ENCODE measurements around the gene GNAI3.

GNAI3 gene

GRCh38 chr1:109548321-109549267 lies at the start of gene GNAI3:
Gene GNAI3 (plus strand): TSS chr1:109548615. CDS start chr1:109548721, 106 bp downstream.
- peak; percentile 96 for DNase-seq (ENCODE audit: low spot score)

GRCh38 chr1:109499081-109499480 lies 49.3 kb upstream of the GNAI3 start:
- DNase-seq (ENCODE audit: low spot score) = no peak

DNA sequence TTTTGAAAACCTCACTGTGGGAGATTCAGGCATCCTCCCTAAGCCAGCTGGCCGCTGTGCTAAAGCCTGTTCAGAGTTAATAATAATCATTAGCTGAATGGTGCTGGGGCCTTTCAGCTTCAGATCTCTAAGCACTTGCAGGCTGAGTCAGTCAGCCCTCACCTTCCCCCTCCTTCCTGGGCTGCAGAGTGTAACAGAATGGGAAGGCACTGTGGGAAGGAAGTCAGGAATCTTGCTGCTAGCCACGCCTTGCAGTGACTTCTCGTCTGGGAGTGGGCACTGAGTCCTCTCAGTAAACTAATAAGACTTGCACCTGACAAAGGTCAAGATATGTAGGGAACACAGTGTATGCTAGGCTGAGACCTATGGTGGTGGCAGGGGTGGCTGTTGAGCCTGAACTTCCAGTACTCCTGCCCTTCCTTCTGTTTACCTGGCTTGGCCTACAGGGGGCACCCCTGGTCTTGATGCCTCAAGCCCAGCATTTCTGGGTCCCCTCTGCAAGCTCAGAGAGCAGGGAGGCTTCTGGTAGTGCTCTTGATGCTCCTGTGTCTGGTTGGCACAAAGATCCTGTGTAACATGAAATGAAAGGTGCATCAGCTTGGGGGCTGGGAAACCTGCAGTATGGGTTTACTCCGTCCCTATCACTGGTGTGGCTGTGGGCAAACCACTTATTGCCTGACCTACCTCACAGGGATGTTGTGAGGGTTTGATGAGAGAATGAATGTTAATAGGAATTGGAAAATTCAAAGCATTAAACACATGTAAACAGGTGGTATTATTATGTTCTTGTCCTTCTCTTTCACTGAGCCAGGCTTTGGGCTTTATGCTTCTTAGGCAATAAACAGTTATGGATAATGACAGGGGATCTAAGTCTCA lies 48.5 kb upstream of the GNAI3 start:
- DNase-seq (ENCODE audit: low spot score) = peak; percentile 34

DNA sequence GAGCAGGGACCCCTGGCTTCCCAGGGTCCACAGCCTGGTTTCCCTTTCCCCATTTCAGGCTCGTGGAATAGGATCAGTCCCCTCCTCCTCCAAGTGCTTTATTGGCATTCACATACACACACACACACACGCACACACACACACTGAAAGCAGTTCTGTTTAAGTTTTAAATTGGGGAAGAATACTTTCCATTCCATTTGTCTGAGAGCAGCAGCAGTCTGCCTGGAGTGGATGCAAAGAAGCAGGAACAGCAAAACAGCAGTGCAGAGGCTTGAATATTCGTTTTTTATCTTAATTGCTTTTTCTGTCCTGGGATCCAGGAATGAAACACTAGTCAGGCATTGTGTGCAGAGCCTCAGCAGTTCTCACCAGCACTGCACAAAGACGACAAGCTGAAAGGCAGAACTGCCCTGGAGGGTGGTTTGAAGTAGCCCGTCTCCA lies 47.5 kb upstream of the GNAI3 start:
- no peak for DNase-seq (ENCODE audit: low spot score)

DNA sequence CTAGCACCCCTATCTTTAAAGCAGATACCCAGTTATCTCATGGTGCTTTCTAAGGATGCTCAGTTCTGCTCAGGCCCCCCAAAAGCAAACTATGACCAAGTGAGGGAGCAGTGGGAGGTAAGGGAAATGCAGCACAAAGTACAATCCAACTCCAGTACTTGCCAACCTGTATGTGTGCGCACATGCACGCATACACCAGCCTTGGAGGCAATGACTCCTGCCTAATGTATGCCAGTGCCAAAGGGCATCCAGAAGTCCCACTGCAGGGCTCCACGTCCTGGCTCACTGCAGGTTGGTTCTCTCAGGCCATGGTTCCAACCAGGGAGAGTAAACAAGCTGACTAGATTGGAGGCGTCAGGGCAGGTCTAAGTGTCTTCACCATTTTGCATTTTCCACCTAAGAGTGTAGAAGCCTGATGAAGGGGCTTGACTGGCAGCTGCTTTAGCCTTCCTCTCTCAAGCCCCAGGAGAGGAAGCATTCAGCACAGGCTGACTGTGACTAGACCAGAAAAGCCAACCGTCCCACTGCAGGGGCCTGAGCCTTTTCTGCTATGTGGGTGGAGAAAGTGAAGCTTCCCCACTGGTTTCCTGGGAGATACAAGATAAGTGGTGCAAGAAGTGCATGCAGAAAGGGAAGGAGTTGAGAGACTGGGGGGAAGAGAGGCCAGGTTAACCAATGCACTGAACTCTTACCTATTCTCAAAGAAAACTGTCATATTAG lies 46.6 kb upstream of the GNAI3 start:
- no peak for DNase-seq (ENCODE audit: low spot score)

DNA sequence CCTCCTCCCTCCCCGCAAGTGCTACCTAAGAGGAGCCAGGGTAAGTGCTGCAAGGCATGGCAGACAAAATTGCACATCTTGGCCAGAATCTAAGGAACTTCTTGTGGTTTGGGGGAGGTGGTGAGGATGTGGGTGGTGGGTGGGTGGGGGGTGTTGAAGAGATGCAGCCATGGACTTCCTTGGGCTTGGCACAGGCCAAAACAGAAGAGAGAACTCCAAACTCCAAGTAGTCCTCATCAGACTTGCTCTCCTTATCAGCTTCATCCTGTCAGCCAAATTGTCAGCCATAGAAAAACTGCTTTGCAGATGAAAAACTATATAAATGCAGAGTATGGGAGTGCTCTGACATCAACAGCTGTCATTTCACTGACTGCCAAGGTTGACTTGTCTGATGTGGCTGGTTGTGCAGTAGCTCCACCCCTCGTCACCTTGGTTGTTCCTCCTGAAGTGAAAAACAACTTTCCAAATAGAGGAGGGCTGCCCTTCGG lies 46.0 kb upstream of the GNAI3 start:
- no peak for DNase-seq (ENCODE audit: low spot score)

- DNase-seq (ENCODE audit: low spot score) = no peak
These were observed 44.5 kb upstream of the GNAI3 start for GRCh38 chr1:109503935-109504334.

- no peak for DNase-seq (ENCODE audit: low spot score)
These were observed 43.4 kb upstream of the GNAI3 start for GRCh38 chr1:109504974-109505373.

GRCh38 chr1:109508001-109508872 lies 40.2 kb upstream of the GNAI3 start:
- no peak for DNase-seq (ENCODE audit: low spot score)

DNA sequence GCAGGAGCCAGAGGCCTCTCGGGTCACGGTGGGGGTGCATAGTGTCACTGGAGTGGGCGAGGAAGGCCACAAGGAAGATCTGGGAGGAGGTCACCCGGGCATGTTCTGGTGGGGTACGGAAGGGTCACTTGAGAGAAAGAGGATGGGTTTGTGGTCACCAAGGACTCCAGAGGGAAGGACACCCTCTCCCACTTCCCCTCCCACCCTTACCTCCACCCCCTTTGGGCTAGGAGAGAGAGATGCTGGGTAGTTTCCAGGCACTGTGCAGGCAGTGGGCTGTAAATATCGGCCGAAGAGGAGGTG lies 39.6 kb upstream of the GNAI3 start:
- no peak for DNase-seq (ENCODE audit: low spot score)

DNA sequence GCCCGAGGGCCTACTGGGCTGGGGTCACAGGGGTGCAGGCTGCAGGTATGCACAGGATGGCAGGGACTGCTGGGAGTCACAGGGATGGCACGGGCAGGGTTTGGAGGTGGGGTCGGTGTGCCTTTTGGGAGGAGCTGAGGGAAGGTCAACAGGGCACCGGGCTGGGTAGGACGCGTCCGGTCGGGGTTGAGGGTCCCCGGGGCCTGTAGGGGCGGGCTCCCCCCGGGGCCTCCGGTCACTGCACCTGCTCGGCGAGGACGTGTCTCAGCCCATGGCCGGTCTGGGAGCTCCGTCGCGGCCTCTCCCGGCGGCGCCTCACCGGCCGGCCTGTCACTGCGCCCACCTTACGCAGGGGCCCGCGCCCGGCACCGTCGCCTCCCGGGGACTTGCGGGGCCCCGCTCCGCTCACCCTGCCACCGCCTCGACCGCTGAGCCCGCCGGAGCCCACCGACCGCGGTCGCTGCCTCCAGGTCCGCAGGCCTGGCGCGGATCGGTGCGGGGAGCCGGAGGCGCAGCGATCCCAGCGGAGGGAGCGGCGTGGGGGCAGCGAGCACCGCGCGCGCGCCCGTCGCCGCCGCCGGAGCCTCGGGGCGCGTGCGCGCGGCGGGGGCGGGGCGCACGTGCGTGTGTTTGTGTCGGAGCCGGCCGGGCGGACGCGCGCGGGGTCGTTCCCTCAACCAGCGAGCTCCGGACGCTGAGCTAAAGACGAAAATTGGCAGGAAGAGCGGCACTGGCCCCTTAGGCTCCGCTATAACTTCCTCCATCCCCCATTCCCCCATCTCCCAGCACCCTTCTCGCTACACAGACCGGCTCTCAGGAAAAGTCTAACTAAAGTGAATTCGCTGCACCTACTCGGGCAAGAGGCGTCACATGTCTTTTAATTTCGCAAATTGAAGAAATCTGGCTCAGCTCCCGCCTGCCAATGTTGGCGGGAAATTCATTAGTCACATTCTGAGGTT lies 39.0 kb upstream of the GNAI3 start, which contains the start of gene AMIGO1:
Gene AMIGO1 (minus strand): TSS at position 552 of the 959 bp plus-strand sequence. CDS start 815 bp downstream, outside the sequence.
- DNase-seq (ENCODE audit: low spot score) = peak; percentile 42

DNA sequence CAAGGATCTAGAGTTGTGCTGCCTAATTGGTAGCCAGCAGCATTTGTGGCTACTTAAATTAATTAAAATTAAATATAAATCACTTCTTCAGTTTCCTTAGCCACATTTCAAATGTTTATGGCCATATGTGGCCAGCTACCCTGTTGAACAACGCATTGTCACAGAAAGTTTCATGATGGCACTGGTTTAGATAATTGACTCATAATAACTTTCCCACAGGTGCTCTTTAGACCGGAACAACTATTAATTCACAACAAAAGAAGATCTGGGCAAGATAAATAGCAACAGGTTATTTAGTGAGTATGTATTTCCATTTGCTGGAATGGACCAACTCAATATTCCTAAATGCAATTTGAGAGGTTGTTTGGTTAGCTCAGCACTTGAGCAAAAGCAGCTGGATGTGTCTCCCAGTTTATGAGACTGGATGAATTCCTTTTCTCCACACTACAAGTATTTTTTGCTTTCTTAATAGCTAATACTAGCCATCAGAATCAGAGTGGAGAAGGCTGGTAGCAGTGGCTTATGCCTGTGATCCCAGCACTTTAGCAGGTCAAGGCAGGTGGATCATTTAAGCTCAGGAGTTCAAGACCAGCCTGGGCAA lies 35.2 kb upstream of the GNAI3 start:
- no peak for DNase-seq (ENCODE audit: low spot score)

- no peak for DNase-seq (ENCODE audit: low spot score)
These were observed 33.6 kb upstream of the GNAI3 start for GRCh38 chr1:109514846-109515245.

DNA sequence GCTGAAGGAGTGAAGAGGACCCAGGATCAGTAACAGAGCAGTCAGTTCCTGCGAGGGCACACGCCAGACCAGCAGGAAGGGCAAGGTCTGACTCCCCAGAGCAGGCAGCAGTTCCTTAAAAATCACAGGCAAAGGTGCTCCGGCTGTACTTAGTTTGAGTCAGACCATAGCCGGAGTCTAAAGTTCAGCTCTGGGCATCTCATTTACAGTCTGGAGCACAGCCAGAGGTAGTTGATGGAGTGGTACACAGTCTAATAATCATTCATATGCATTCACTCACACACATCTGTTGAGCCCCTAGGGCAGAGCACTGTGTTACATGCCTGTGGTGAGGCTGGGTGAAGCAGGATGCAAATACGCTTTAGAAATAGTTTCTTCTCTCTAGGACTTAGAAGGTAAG lies 31.5 kb upstream of the GNAI3 start:
- no peak for DNase-seq (ENCODE audit: low spot score)

- DNase-seq (ENCODE audit: low spot score) = no peak
These were observed 31.1 kb upstream of the GNAI3 start for GRCh38 chr1:109517337-109517736.

- no peak for DNase-seq (ENCODE audit: low spot score)
These were observed 27.1 kb upstream of the GNAI3 start for GRCh38 chr1:109521002-109521951.

DNA sequence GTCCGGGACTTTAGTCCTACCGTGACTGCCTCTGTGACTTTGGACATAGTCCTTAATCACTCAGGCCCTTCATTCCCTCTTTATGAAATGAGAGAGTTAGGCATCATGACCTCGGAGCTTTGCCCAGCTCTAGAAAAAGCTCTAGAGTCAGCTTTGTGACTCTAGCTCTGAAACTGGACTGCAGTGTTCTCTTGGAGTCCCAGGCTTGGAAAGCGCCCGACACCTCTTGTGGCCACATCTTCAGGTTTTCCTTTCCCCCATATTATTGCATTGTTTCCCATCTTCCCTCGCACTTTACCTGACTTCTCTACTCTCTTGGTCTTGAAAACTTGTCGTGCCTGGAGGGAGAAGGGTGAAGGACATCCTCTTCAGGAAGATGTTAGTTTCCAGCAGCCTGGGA lies 26.4 kb upstream of the GNAI3 start:
- no peak for DNase-seq (ENCODE audit: low spot score)

GRCh38 chr1:109523706-109524105 lies 24.7 kb upstream of the GNAI3 start:
- DNase-seq (ENCODE audit: low spot score) = no peak
